GM19035 (cell line): ENCODE measurements around the gene ATIC.

Experiments
- ATAC-seq: cut with Tn5 transposase; IDR thresholded peaks from one replicate; pipeline ENCODE4 v1.9.1; 2021; ENCODE audit not compliant: unreplicated experiment

Gene ATIC

GRCh38 chr2:215314896-215315295 lies 3.0 kb downstream of the ATIC start:
- ATAC-seq = no peak

GRCh38 chr2:215315301-215315700 lies 3.4 kb downstream of the ATIC start:
- no peak for ATAC-seq

- ATAC-seq = no peak
Observed at GRCh38 chr2:215316336-215316735, 4.5 kb downstream of the ATIC start.

- no peak for ATAC-seq
Observed at GRCh38 chr2:215319500-215319899, 7.6 kb downstream of the ATIC start.

- no peak for ATAC-seq
Observed at GRCh38 chr2:215320102-215320501, 8.2 kb downstream of the ATIC start.

GRCh38 chr2:215320679-215321078 lies 8.8 kb downstream of the ATIC start:
- ATAC-seq = no peak

- no peak for ATAC-seq
Observed at GRCh38 chr2:215324811-215325210, 13.0 kb downstream of the ATIC start.

- no peak for ATAC-seq
Observed at GRCh38 chr2:215328066-215328465, 16.2 kb downstream of the ATIC start.

GRCh38 chr2:215332872-215333595 lies 21.2 kb downstream of the ATIC start:
- ATAC-seq = no peak

GRCh38 chr2:215338883-215339679 lies 27.2 kb downstream of the ATIC start:
- ATAC-seq = no peak

GRCh38 chr2:215347878-215348277 lies 36.0 kb downstream of the ATIC start:
- no peak for ATAC-seq

GRCh38 chr2:215352602-215353001 lies 40.7 kb downstream of the ATIC start:
- no peak for ATAC-seq

- no peak for ATAC-seq
Observed at GRCh38 chr2:215354771-215355695, 43.2 kb downstream of the ATIC start.

- no peak for ATAC-seq
Observed at GRCh38 chr2:215355801-215356200, 43.9 kb downstream of the ATIC start.

GRCh38 chr2:215356334-215356947 lies 44.6 kb downstream of the ATIC start:
- ATAC-seq = no peak

GRCh38 chr2:215356948-215357461 lies 45.1 kb downstream of the ATIC start:
- ATAC-seq = no peak

GRCh38 chr2:215357660-215358059 lies 45.8 kb downstream of the ATIC start:
- ATAC-seq = no peak

GRCh38 chr2:215358312-215358845 lies 46.5 kb downstream of the ATIC start:
- no peak for ATAC-seq

GRCh38 chr2:215358891-215359575 lies 47.2 kb downstream of the ATIC start:
- ATAC-seq = no peak

GRCh38 chr2:215359576-215359922 lies 47.7 kb downstream of the ATIC start:
- no peak for ATAC-seq
